Measurements from ENCODE around the gene THSD8.
"Not testable (repeated sequence)": the region's sequence is repeated elsewhere in the genome, so short reads cannot be mapped to it uniquely, and the experiment has no call there.

Gene THSD8

GRCh38 chr19:12838886-12839756 lies 37.3 kb downstream of the THSD8 start:
- intact Hi-C loops (cut with DNase I), result no loop called here
- no peak for DNase-seq

DNA sequence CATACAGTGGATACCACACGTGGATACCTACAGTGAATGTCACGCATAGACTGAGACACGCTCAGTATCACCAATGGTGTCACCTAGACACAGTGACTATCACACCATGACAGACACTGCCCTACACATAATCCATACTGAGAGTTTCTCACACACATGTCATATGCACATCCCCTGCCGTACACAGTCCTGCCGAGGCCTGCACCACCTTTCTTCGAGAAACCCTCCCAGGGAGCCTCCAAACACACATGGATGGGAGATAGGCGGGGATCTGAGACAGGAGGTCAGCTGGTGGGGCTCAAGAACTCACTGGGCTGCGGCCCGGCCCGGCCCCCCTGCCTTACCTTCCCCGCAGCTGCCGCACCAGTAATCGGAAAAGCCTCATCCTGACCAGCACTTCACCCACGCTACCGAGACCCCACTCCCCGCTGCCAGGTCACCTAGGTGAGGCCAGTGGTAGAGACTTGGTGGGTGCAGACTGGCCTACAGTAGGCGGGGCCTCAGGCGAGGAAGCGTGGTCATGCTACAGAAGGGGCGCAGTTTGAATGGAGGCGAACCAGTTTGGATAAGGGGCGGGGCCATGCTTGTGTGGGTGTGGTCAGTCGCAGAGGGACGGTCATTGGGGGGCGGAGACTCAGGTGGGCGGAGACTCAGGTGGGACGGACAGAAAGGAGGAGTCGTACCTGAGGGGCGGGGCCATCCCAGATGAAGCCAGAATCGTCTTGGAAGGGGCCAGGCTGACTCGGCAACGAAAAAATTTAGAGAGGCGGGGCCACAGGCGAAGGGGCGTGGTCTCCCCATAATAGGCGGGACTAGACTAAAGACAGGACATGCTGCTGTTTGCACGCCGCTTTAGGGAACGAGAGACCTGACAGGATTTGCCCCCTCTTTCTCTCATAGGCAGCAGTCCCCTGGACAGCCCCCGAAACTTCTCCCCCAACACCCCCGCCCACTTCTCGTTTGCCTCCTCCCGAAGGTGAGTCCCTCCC lies 38.5 kb downstream of the THSD8 start:
- DNase-seq, result peak in 29 of 42 donors; percentile 11 to 64 (median 39)
- intact Hi-C loops (cut with DNase I), result no loop called here

GRCh38 chr19:12841094-12841493 lies 39.2 kb downstream of the THSD8 start:
- intact Hi-C loops (cut with DNase I), result no loop called here
- DNase-seq, result peak in 37 of 42 donors; percentile 21 to 77 (median 50)

- DNase-seq, result no peak
- intact Hi-C loops (cut with DNase I), result no loop called here
Measured at GRCh38 chr19:12842511-12842910, 40.6 kb downstream of the THSD8 start.

DNA sequence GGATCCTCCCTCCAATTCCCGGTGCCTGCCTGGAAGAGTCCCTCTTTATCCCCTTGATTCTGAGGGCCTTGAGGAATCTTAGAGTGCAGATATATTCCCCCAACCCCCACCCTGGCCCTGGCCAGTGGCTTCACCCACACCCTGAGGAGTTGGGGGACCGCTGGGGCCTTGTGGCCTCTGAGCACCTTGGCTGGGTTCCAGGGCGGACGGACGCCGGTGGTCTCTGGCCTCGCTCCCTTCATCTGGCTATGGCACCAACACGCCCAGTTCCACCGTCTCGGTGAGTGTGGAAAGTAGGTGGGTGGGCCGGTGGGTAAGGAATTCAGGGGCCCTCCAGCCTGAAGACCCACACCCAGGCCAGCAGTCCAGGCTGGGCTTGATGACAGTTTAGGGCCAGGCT lies 41.5 kb downstream of the THSD8 start:
- intact Hi-C loops (cut with DNase I), result no loop called here
- DNase-seq, result no peak

DNA sequence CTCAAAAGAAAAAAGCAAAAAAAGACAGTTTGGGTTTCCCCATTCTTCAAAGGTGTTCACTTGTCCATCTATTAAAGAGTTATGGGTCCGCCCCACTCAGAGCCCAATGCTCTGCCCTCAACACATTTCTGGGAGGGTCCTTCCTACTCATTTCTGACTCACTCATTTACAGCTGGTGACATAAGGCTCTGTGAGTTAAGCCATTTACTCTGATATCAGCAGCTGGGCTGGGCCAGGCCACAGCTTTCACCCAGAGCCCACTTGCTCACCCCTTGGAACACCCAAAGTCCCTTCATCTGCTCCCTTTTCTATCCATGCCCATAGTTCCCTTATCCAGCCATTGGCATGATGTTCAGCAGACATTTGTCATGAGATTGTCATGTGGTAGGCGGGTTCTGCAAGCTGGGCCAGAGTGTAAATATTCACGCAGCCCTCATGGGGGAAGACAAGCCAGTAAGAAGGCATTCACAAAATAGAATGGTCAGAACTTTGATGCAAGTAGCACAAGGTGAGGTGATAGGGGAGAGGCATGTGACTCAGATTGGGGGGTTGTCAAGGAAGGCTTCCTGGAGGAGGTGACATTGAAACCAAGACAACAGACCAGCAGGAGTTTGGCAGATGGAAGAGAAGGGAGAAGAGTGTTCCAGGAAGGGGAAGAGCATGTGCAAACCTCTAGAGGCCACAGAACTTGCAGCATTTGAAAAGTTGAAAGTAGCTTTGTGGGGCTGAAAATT lies 42.3 kb downstream of the THSD8 start:
- DNase-seq, result no peak
- intact Hi-C loops (cut with DNase I), result no loop called here

DNA sequence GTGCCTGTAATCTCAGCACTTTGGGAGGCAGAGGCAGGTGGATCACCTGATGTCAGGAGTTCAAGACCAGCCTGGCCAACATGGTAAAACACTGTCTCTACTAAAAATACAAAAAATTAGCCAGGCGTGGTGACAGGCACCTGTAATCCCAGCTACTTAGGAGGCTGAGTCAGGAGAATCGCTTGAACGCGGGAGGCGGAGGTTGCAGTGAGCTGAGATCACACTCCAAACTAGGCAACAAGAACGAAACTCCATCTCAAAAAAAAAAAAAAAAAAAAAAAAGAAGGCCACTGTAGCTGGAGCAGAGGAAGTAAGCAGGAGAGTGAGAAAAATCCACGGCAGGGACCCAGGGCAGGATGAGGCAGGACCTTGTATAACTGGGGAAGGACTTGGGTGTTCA lies 44.7 kb downstream of the THSD8 start:
- intact Hi-C loops (cut with DNase I), result loop anchor here (5.0 kb wide), 1 partner anchor 79 kb away; no protein-coding TSS in a partner anchor
- not testable (repeated sequence) for DNase-seq

- intact Hi-C loops (cut with DNase I), result loop anchor here (5.0 kb wide), 1 partner anchor 80 kb away; no protein-coding TSS in a partner anchor
- peak; percentile 59 to 95 (median 87) for DNase-seq
Measured at GRCh38 chr19:12847159-12848139, 45.6 kb downstream of the THSD8 start.
